GM21576 (cell line): ENCODE results near the gene FSTL4.
"Not testable (repeated sequence)": the region's sequence is repeated elsewhere in the genome, so short reads cannot be mapped to it uniquely, and the experiment has no call there.

ENCODE experiments used
- ATAC-seq: cut with Tn5 transposase; IDR thresholded peaks from one replicate; pipeline ENCODE4 v1.9.1; 2021; ENCODE audit warnings: mild to moderate bottlenecking, moderate library complexity; ENCODE audit not compliant: unreplicated experiment

The FSTL4 gene

GRCh38 chr5:133205204-133205603 lies 407.1 kb downstream of the FSTL4 start:
- ATAC-seq: no peak

- no peak for ATAC-seq
These were observed 408.7 kb downstream of the FSTL4 start for GRCh38 chr5:133203317-133204305.

GRCh38 chr5:133202066-133202665 lies 410.2 kb downstream of the FSTL4 start:
- no peak for ATAC-seq

- no peak for ATAC-seq
These were observed 411.0 kb downstream of the FSTL4 start for GRCh38 chr5:133201310-133201709.

GRCh38 chr5:133200256-133200655 lies 412.1 kb downstream of the FSTL4 start:
- no peak for ATAC-seq

GRCh38 chr5:133199417-133200178 lies 412.7 kb downstream of the FSTL4 start:
- no peak for ATAC-seq

GRCh38 chr5:133198511-133198910 lies 413.8 kb downstream of the FSTL4 start:
- ATAC-seq: no peak

- ATAC-seq: no peak
These were observed 415.8 kb downstream of the FSTL4 start for GRCh38 chr5:133196441-133197085.

- ATAC-seq: no peak
These were observed 417.1 kb downstream of the FSTL4 start for GRCh38 chr5:133195250-133195649.

- no peak for ATAC-seq
These were observed 418.5 kb downstream of the FSTL4 start for GRCh38 chr5:133193794-133194193.

- no peak for ATAC-seq
These were observed 419.6 kb downstream of the FSTL4 start for GRCh38 chr5:133192716-133193115.

- no peak for ATAC-seq
These were observed 422.5 kb downstream of the FSTL4 start for GRCh38 chr5:133189881-133190280.

GRCh38 chr5:133179405-133179804 lies 432.9 kb downstream of the FSTL4 start:
- no peak for ATAC-seq

- not testable (repeated sequence) for ATAC-seq
These were observed 441.5 kb downstream of the FSTL4 start for GRCh38 chr5:133170756-133171387.

- no peak for ATAC-seq
These were observed 447.6 kb downstream of the FSTL4 start for GRCh38 chr5:133164759-133165158.

- no peak for ATAC-seq
These were observed 448.5 kb downstream of the FSTL4 start for GRCh38 chr5:133163839-133164238.

GRCh38 chr5:133159543-133159942 lies 452.8 kb downstream of the FSTL4 start:
- ATAC-seq: no peak

- no peak for ATAC-seq
These were observed 456.9 kb downstream of the FSTL4 start for GRCh38 chr5:133155326-133155969.

- no peak for ATAC-seq
These were observed 457.9 kb downstream of the FSTL4 start for GRCh38 chr5:133154274-133155075.
